Stimulated activated naive CD8-positive, alpha-beta T cell treated with anti-CD3 and anti-CD28 coated beads, Interleukin-15, amount 100 ng/mL, for 72 hours (primary cell): Measurements from ENCODE around the gene PCSK9.
"Not testable (repeated sequence)": the region's sequence is repeated elsewhere in the genome, so short reads cannot be mapped to it uniquely, and the experiment has no call there.

Experiments
- ATAC-seq: fragments of 150-1000 bp; cut with Tn5 transposase; 2 replicates; pipeline ENCODE4 v1.10.0; 2021; ENCODE audit warnings: mild to moderate bottlenecking, moderate library complexity
- DNase-seq, 2 donors: peaks; one replicate each; pipeline ENCODE4 v3.0.0; 2021 to 2022
- H3K27ac Mint-ChIP-seq, 2 donors: one replicate each; pipeline ENCODE4 v1.8.0; 2022; ENCODE audit warnings: mild to moderate bottlenecking in 2 of 2, mixed read lengths in 2 of 2, moderate library complexity in 2 of 2
- H3K27me3 Mint-ChIP-seq: one replicate; pipeline ENCODE4 v1.8.0; 2022; ENCODE audit warnings: mixed read lengths
- H3K4me1 Mint-ChIP-seq: one replicate; pipeline ENCODE4 v1.8.0; 2022; ENCODE audit warnings: mild to moderate bottlenecking, mixed read lengths
- H3K4me3 Mint-ChIP-seq, 2 donors: one replicate each; pipeline ENCODE4 v1.8.0; 2022; ENCODE audit warnings: mild to moderate bottlenecking in 2 of 2, mixed read lengths in 2 of 2, moderate library complexity in 1 of 2
- H3K9me3 Mint-ChIP-seq, 2 donors: one replicate each; pipeline ENCODE4 v1.8.0; 2022; ENCODE audit warnings: mixed read lengths in 2 of 2

Gene PCSK9

GRCh38 chr1:55107101-55107500 lies 67.8 kb downstream of the PCSK9 start:
- no peak for ATAC-seq
- H3K27ac Mint-ChIP-seq, result no peak overlapping the region
- no peaks in the 10 kb centered on the region for H3K9me3 Mint-ChIP-seq
- no peak for DNase-seq
- no peaks in the 10 kb centered on the region for H3K4me1 Mint-ChIP-seq
- H3K27me3 Mint-ChIP-seq, result no peaks in the 10 kb centered on the region
- no peak overlapping the region for H3K4me3 Mint-ChIP-seq

- DNase-seq, H3K4me3 Mint-ChIP-seq, H3K9me3 Mint-ChIP-seq, H3K27ac Mint-ChIP-seq, H3K27me3 Mint-ChIP-seq, H3K4me1 Mint-ChIP-seq, ATAC-seq: not testable (repeated sequence)
Measured at GRCh38 chr1:55109005-55109404, 69.7 kb downstream of the PCSK9 start.
